HAP-1 (cell line): ENCODE measurements around the gene RUFY1.

Source experiments
- DNase-seq, 2 experiments: peaks; one replicate each; pipeline ENCODE4 v3.0.0-alpha.2; 2016 to 2020; ENCODE audit warnings: low spot score in 2 of 2
- H3K27me3 ChIP-seq: fragments of 250-450 bp; sonication (Bioruptor Pico); 2 replicates; pipeline ENCODE4 v1.5.1; 2020; ENCODE audit warnings: low read depth, mild to moderate bottlenecking, moderate library complexity
- H3K36me3 ChIP-seq: fragments of 250-450 bp; sonication (Bioruptor Pico); replicated peaks from 2 replicates; pipeline ENCODE4 v1.5.1; 2020; ENCODE audit warnings: mild to moderate bottlenecking
- H3K4me1 ChIP-seq: fragments of 250-450 bp; sonication (Bioruptor Pico); 2 replicates; pipeline ENCODE4 v1.5.1; 2020; ENCODE audit warnings: mild to moderate bottlenecking
- H3K4me3 ChIP-seq: fragments of 250-450 bp; sonication (Bioruptor Pico); 2 replicates; pipeline ENCODE4 v1.5.1; 2020; ENCODE audit warnings: mild to moderate bottlenecking, moderate library complexity
- H3K9me3 ChIP-seq: fragments of 250-450 bp; sonication (Bioruptor Pico); 2 replicates; pipeline ENCODE4 v1.5.1; 2020; ENCODE audit warnings: mild to moderate bottlenecking, moderate library complexity
- in situ Hi-C: fragments of 300-500 bp; cut with MboI; formaldehyde crosslinking; loops from 3 replicates; pipeline ENCODE4 v1.14.3; 2020; ENCODE audit warnings: low sequenced_read_pairs, inconsistent platforms, mixed read lengths

Gene RUFY1

GRCh38 chr5:179615203-179615602, 64.8 kb downstream of the RUFY1 start:
- Histone ChIP-seq H3K27me3 (no peaks in the 10 kb centered on the region), H3K36me3 (peaks cover 98% of the 10 kb centered on the region), H3K4me1 (peaks cover 14% of the 10 kb centered on the region), H3K9me3 (no peaks in the 10 kb centered on the region), H3K4me3 (no peak overlapping the region)
- no peak for DNase-seq
- in situ Hi-C loops, result loop anchor here (10.0 kb wide), 1 partner anchor 110 kb away; no protein-coding TSS in a partner anchor

GRCh38 chr5:179616002-179616594, 65.7 kb downstream of the RUFY1 start:
- no peak for DNase-seq
- no peaks in the 10 kb centered on the region for H3K27me3 ChIP-seq
- H3K4me3 ChIP-seq, result no peak overlapping the region
- H3K4me1 ChIP-seq, result peaks cover 23% of the 10 kb centered on the region
- no peaks in the 10 kb centered on the region for H3K9me3 ChIP-seq
- H3K36me3 ChIP-seq, result peaks cover 98% of the 10 kb centered on the region
- in situ Hi-C loops, result loop anchor here (10.0 kb wide), 1 partner anchor 109 kb away; no protein-coding TSS in a partner anchor

DNA sequence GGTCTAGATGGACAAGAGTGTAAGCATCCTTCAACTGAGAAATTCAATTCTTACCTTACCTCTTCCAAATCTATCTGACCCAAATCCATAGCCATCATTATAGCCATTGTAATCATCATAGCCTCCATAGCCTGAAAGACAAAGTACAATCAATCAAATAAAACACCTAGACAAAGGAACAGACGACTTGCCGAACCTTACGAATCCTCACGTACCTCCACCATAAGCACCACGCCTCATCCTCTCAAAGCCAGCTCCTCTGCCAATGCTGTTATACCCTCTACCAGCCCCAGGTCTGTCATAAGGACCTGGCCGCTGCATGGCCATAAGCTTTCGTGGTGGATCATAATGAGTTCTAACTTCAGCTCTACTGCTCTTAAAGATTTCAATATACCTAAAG, 67.6 kb downstream of the RUFY1 start:
- in situ Hi-C loops, result loop anchor here (10.0 kb wide), 1 partner anchor 107 kb away; no protein-coding TSS in a partner anchor
- Histone ChIP-seq H3K4me1 (peaks cover 27% of the 10 kb centered on the region), H3K9me3 (no peaks in the 10 kb centered on the region), H3K36me3 (peaks cover 98% of the 10 kb centered on the region), H3K27me3 (no peaks in the 10 kb centered on the region), H3K4me3 (no peak overlapping the region)
- no peak for DNase-seq

DNA sequence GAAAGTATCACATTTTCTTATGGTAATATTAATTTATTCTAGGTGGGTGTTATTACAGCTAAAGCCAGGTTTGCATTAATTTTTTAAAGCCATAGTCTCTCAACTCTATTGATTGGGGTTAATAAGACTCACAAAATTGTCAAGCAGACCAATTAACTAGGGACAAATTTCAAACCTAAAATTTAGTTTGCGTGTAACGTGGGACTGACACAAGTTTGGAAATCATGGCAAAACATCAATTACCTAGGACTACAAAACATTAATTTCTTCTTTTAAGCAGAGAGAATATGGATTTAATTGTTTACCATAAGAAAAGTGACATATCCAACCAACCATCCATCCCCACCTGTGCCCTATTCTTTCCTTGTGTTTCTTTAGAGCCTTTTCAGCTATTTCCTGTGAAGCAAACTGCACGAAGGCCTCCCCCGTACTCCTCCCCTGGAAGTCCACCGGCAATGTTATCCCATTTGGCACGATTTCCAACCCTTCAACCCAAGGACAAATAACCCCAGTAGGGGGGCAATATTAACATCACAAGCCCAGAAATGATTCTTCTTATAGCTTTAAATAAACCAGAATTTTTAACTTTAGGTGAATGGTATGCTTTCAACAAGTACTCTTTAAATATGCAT, 68.7 kb downstream of the RUFY1 start:
- H3K27me3 ChIP-seq, result no peaks in the 10 kb centered on the region
- H3K4me1 ChIP-seq, result peaks cover 28% of the 10 kb centered on the region
- DNase-seq, result no peak
- peaks cover 92% of the 10 kb centered on the region for H3K36me3 ChIP-seq
- in situ Hi-C loops, result loop anchor here (10.0 kb wide), 1 partner anchor 106 kb away; no protein-coding TSS in a partner anchor
- H3K4me3 ChIP-seq, result peak overlapping the region; percentile 96
- H3K9me3 ChIP-seq, result no peaks in the 10 kb centered on the region

DNA sequence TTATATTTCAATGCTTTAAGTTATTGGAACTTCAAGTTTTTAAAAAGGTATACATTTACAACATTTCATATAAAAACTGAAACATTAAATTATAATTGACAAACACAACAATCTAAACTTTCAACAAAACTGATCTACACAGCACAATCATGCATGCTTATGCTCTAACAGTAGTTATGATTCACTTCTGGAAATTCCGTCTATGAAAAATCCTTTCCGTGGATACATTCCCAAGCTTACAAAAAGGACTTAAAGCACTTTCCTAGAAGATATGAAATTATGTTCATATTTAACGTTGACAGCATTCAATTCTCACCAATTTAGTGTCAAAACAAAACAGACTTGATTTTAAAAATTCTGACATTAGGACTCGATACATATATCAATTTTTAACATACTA, 69.4 kb downstream of the RUFY1 start:
- Histone ChIP-seq H3K4me3 (peak overlapping the region; percentile 96), H3K4me1 (peaks cover 35% of the 10 kb centered on the region), H3K9me3 (no peaks in the 10 kb centered on the region), H3K36me3 (peaks cover 84% of the 10 kb centered on the region), H3K27me3 (no peaks in the 10 kb centered on the region)
- in situ Hi-C loops, result loop anchor here (10.0 kb wide), 1 partner anchor 105 kb away; no protein-coding TSS in a partner anchor
- no peak for DNase-seq

- in situ Hi-C loops, result no loop called here
- no peaks in the 10 kb centered on the region for H3K9me3 ChIP-seq
- peaks cover 37% of the 10 kb centered on the region for H3K4me1 ChIP-seq
- no peak for DNase-seq
- no peaks in the 10 kb centered on the region for H3K27me3 ChIP-seq
- peaks cover 79% of the 10 kb centered on the region for H3K36me3 ChIP-seq
- H3K4me3 ChIP-seq, result peak overlapping the region; percentile 96
Observed at GRCh38 chr5:179620293-179620692, 69.9 kb downstream of the RUFY1 start.

GRCh38 chr5:179620703-179621350, 70.5 kb downstream of the RUFY1 start:
- DNase-seq, result no peak
- peaks cover 74% of the 10 kb centered on the region for H3K36me3 ChIP-seq
- no peaks in the 10 kb centered on the region for H3K9me3 ChIP-seq
- peaks cover 37% of the 10 kb centered on the region for H3K4me1 ChIP-seq
- no peaks in the 10 kb centered on the region for H3K27me3 ChIP-seq
- in situ Hi-C loops, result no loop called here
- H3K4me3 ChIP-seq, result peak overlapping the region; percentile 96

- no peaks in the 10 kb centered on the region for H3K27me3 ChIP-seq
- peak overlapping the region; percentile 96 for H3K4me3 ChIP-seq
- H3K4me1 ChIP-seq, result peaks cover 37% of the 10 kb centered on the region
- H3K36me3 ChIP-seq, result peaks cover 65% of the 10 kb centered on the region
- DNase-seq, result no peak
- in situ Hi-C loops, result no loop called here
- H3K9me3 ChIP-seq, result no peaks in the 10 kb centered on the region
Observed at GRCh38 chr5:179621551-179622214, 71.3 kb downstream of the RUFY1 start.

- no peaks in the 10 kb centered on the region for H3K9me3 ChIP-seq
- in situ Hi-C loops, result no loop called here
- H3K4me1 ChIP-seq, result peaks cover 37% of the 10 kb centered on the region
- no peaks in the 10 kb centered on the region for H3K27me3 ChIP-seq
- DNase-seq, result peak; percentile 98 to 99
- H3K36me3 ChIP-seq, result peaks cover 49% of the 10 kb centered on the region
- H3K4me3 ChIP-seq, result peak within 1 kb of the TSS; percentile 96
Observed at GRCh38 chr5:179623003-179623905, 72.9 kb downstream of the RUFY1 start, which contains the start of gene HNRNPH1. Gene HNRNPH1, minus strand, starts transcription at chr5:179623671. Its CDS starts 538 bp downstream, at chr5:179623133.

DNA sequence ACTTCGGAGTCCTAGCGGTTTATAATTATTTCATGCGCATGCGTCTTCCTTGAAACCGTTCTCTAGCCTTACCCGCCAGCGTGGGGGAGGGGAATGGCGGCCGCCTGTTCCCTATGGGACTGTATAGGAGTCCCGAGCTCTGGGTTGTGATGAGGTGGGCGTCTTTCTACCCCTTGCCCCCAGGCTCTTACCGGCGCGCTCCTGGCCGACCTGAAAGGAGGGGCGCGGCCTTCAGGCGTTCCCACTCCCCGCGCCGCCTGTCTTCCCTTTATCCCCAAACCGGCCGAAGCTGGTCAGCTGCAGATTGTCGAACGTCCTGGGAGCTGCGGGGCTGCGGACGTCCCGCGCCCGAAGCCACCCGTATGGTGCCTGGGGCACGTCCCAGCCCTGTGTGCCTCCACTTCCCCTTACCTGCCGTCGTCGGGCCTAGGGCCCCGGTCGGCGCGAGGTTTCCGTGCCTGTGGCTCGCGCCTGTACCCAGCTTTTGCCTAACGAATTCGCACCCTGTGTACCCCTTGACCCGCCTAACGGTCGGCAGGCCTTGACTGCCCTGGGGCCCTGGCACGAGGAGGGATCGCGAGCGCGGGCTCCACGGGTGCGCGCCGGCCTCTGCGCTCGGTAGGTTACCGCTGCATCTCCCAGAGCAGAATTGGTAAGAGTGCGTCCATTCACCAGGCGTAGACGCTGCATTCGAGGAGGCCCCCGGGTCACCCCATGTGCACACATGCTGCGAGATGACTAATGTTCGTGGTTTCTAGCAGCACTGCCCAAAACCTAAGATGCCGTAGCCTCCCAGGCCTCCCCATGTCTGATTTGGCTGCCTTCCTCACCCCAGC, 73.8 kb downstream of the RUFY1 start:
- DNase-seq, result no peak
- Histone ChIP-seq H3K27me3 (no peaks in the 10 kb centered on the region), H3K4me3 (peak overlapping the region; percentile 96), H3K9me3 (no peaks in the 10 kb centered on the region), H3K36me3 (peaks cover 41% of the 10 kb centered on the region), H3K4me1 (peaks cover 33% of the 10 kb centered on the region)
- in situ Hi-C loops, result no loop called here

GRCh38 chr5:179624841-179625271, 74.5 kb downstream of the RUFY1 start:
- Histone ChIP-seq H3K36me3 (peaks cover 36% of the 10 kb centered on the region), H3K27me3 (no peaks in the 10 kb centered on the region), H3K4me1 (peaks cover 25% of the 10 kb centered on the region), H3K9me3 (no peaks in the 10 kb centered on the region), H3K4me3 (no peak overlapping the region)
- no peak for DNase-seq
- in situ Hi-C loops, result no loop called here
